DND-41 (cell line): ENCODE data around the gene BMPR1A.

Experiments used
- CTCF ChIP-seq: IDR thresholded peaks from 2 replicates; pipeline ENCODE4 v1.5.1; 2012; ENCODE audit warnings: borderline replicate concordance, low read length, moderate library complexity, mild to moderate bottlenecking; ENCODE audit not compliant: poor library complexity, severe bottlenecking; ENCODE audit errors: extremely low read depth
- EZH2 ChIP-seq: IDR thresholded peaks from 3 replicates; pipeline ENCODE4 v1.6.1; 2012; ENCODE audit warnings: borderline replicate concordance, low read depth, mild to moderate bottlenecking, moderate library complexity, low read length, inconsistent platforms; ENCODE audit not compliant: severe bottlenecking

- TF ChIP-seq CTCF (no peak), EZH2 (no peak)
These were observed 71.7 kb downstream of the BMPR1A start for GRCh38 chr10:86828145-86828544.
